Neural progenitor cell (in vitro differentiated cells): ENCODE data around the gene UGT1A7. TPM values are rescaled to one million over a fixed set of nuclear protein-coding genes. Genes with fewer than 3 reads are reported as not detected.

Experiments
- DNase-seq: peaks from one replicate; pipeline ENCODE4 v3.0.0-alpha.2; 2016; ENCODE audit warnings: low spot score
- H2AFZ ChIP-seq: fragments of 200-600 bp; sonication (generic); replicated peaks from 2 replicates; pipeline ENCODE4 v1.6.1; 2016; ENCODE audit warnings: antibody characterized with exemption
- H3F3A ChIP-seq: fragments of 200-600 bp; sonication (generic); 2 replicates; pipeline ENCODE4 v1.6.1; 2016; ENCODE audit warnings: antibody characterized with exemption, low read depth
- H3K27ac ChIP-seq: fragments of 200-600 bp; sonication (generic); 2 replicates; pipeline ENCODE4 v1.5.1; 2016; ENCODE audit warnings: mild to moderate bottlenecking
- H3K27me3 ChIP-seq: fragments of 200-600 bp; sonication (generic); 2 replicates; pipeline ENCODE4 v1.6.1; 2016; ENCODE audit warnings: mild to moderate bottlenecking, moderate library complexity
- H3K36me3 ChIP-seq: fragments of 200-600 bp; sonication (generic); 2 replicates; pipeline ENCODE4 v1.5.1; 2016
- H3K4me1 ChIP-seq: fragments of 200-600 bp; sonication (generic); 2 replicates; pipeline ENCODE4 v1.6.1; 2016; ENCODE audit warnings: mixed run types
- H3K4me2 ChIP-seq: fragments of 200-600 bp; sonication (generic); 2 replicates; pipeline ENCODE4 v1.6.1; 2016
- H3K4me3 ChIP-seq: fragments of 200-600 bp; sonication (generic); 2 replicates; pipeline ENCODE4 v1.5.1; 2016
- H3K79me2 ChIP-seq: fragments of 200-600 bp; sonication (generic); 2 replicates; pipeline ENCODE4 v1.6.1; 2016; ENCODE audit warnings: low read depth
- H3K9ac ChIP-seq: fragments of 200-600 bp; sonication (generic); 2 replicates; pipeline ENCODE4 v1.6.1; 2016
- H3K9me3 ChIP-seq: fragments of 200-600 bp; sonication (generic); 2 replicates; pipeline ENCODE4 v1.5.1; 2016; ENCODE audit warnings: low read depth
- H4K20me1 ChIP-seq: fragments of 200-600 bp; sonication (generic); 2 replicates; pipeline ENCODE4 v1.6.1; 2016; ENCODE audit warnings: low read depth
- H3K27ac Mint-ChIP-seq: 3 replicates; pipeline ENCODE4 v1.8.0; 2021; ENCODE audit warnings: mixed read lengths
- H3K27me3 Mint-ChIP-seq: 2 replicates; pipeline ENCODE4 v1.8.0; 2022; ENCODE audit warnings: low read depth, mild to moderate bottlenecking, inconsistent platforms, moderate library complexity, mixed read lengths; ENCODE audit not compliant: insufficient read depth
- H3K36me3 Mint-ChIP-seq: 3 replicates; pipeline ENCODE4 v1.8.0; 2021; ENCODE audit warnings: mixed read lengths
- H3K4me1 Mint-ChIP-seq: 3 replicates; pipeline ENCODE4 v1.8.0; 2021; ENCODE audit warnings: mixed read lengths
- H3K4me3 Mint-ChIP-seq: 3 replicates; pipeline ENCODE4 v1.8.0; 2021; ENCODE audit warnings: mild to moderate bottlenecking, moderate library complexity, mixed read lengths
- H3K9me3 Mint-ChIP-seq: 3 replicates; pipeline ENCODE4 v1.8.0; 2020; ENCODE audit warnings: mixed read lengths
- EZH2 ChIP-seq: fragments of 200-600 bp; sonication (generic); IDR thresholded peaks from 2 replicates; pipeline ENCODE4 v1.6.1; 2017; ENCODE audit warnings: antibody characterized with exemption, mild to moderate bottlenecking, moderate library complexity
- EZH2phosphoT487 ChIP-seq: fragments of 200-600 bp; sonication (generic); IDR thresholded peaks from 2 replicates; pipeline ENCODE4 v1.6.1; 2017; ENCODE audit warnings: antibody characterized with exemption
- total RNA-seq: library from RNA; depleted of rRNA; stranded (reverse); fragments of >200 nt; gene quantifications from 2 replicates; pipeline ENCODE4 v1.2.3, GENCODE V29; 2015; ENCODE audit warnings: low replicate concordance
- TF ChIP-seq, protein P1 (sequence below): fragments of 200-600 bp; sonication (generic); IDR thresholded peaks from 2 replicates; pipeline ENCODE4 v1.5.1; 2017; ENCODE audit warnings: antibody characterized with exemption, mild to moderate bottlenecking

UGT1A7 gene
- total RNA-seq, 1 donor from 2014 or later, result not detected

DNA sequence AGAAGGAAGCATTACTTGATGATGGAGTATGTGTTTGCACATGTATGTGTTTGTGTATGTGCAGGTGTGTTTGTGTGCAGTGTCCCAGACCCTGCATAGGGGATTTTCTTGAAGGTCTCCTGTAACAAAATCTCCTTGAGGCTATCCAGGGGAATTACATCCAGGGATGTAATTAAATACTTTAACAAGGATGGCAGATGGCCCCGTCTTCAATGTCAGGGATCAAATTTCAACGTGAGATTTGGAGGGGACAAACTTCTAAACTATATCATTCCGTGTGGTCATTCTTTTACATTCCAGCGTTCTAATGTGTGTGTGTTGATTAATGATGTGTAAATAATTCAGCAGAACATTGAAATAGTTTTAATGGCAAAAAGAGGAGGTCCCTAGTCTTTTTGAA, 6.7 kb upstream of the UGT1A7 start:
- H3K4me2 ChIP-seq, result no peak overlapping the region
- H3K4me3 ChIP-seq, result no peak overlapping the region
- H4K20me1 ChIP-seq, result no peaks in the 10 kb centered on the region
- Mint-ChIP-seq H3K4me3 (no peak overlapping the region), H3K9me3 (no peaks in the 10 kb centered on the region), H3K27ac (peak overlapping the region; percentile 2), H3K27me3 (peaks cover 2% of the 10 kb centered on the region), H3K4me1 (no peaks in the 10 kb centered on the region), H3K36me3 (no peaks in the 10 kb centered on the region)
- no peak overlapping the region for H3K27ac ChIP-seq
- no peaks in the 10 kb centered on the region for H3K9me3 ChIP-seq
- H3K36me3 ChIP-seq, result no peaks in the 10 kb centered on the region
- no peaks in the 10 kb centered on the region for H3F3A ChIP-seq
- H3K4me1 ChIP-seq, result no peaks in the 10 kb centered on the region
- no peaks in the 10 kb centered on the region for H3K27me3 ChIP-seq
- no peak for DNase-seq
- H3K9ac ChIP-seq, result no peak overlapping the region
- no peaks in the 10 kb centered on the region for H3K79me2 ChIP-seq
- no peak for TF ChIP-seq EZH2phosphoT487
- TF ChIP-seq EZH2, result no peak
- TF ChIP-seq, protein P1, sequence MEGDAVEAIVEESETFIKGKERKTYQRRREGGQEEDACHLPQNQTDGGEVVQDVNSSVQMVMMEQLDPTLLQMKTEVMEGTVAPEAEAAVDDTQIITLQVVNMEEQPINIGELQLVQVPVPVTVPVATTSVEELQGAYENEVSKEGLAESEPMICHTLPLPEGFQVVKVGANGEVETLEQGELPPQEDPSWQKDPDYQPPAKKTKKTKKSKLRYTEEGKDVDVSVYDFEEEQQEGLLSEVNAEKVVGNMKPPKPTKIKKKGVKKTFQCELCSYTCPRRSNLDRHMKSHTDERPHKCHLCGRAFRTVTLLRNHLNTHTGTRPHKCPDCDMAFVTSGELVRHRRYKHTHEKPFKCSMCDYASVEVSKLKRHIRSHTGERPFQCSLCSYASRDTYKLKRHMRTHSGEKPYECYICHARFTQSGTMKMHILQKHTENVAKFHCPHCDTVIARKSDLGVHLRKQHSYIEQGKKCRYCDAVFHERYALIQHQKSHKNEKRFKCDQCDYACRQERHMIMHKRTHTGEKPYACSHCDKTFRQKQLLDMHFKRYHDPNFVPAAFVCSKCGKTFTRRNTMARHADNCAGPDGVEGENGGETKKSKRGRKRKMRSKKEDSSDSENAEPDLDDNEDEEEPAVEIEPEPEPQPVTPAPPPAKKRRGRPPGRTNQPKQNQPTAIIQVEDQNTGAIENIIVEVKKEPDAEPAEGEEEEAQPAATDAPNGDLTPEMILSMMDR, result peak; percentile 21
- no peak overlapping the region for H2AFZ ChIP-seq

DNA sequence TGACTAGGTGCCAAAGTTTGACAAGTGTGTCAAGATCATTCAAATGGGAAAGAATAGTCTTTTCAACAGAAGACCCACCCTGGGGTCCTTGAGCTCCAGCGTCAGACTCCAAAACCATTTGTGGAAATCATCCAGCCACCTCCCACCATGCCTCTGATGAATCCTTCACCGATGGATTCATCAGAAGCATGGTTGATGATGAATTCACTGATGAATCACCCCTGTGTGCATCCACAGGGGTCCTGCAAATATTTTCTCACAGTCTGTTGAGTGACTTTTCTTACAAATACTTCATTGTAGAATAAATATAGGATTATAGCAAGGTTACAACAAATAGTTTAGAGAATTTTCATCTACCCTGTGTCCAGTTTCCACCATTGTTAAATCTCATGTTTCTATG, 5.7 kb upstream of the UGT1A7 start:
- H3K4me2 ChIP-seq, result no peak overlapping the region
- no peaks in the 10 kb centered on the region for H3K79me2 ChIP-seq
- Mint-ChIP-seq H3K4me1 (no peaks in the 10 kb centered on the region), H3K27ac (no peak overlapping the region), H3K27me3 (peaks cover 2% of the 10 kb centered on the region), H3K9me3 (no peaks in the 10 kb centered on the region), H3K4me3 (no peak overlapping the region), H3K36me3 (no peaks in the 10 kb centered on the region)
- H2AFZ ChIP-seq, result no peak overlapping the region
- no peaks in the 10 kb centered on the region for H4K20me1 ChIP-seq
- DNase-seq, result no peak
- no peaks in the 10 kb centered on the region for H3K36me3 ChIP-seq
- no peak overlapping the region for H3K9ac ChIP-seq
- no peaks in the 10 kb centered on the region for H3K9me3 ChIP-seq
- TF ChIP-seq, protein P1, result no peak
- TF ChIP-seq EZH2phosphoT487, result no peak
- TF ChIP-seq EZH2, result no peak
- H3K27ac ChIP-seq, result no peak overlapping the region
- no peaks in the 10 kb centered on the region for H3K4me1 ChIP-seq
- H3K4me3 ChIP-seq, result no peak overlapping the region
- no peaks in the 10 kb centered on the region for H3K27me3 ChIP-seq
- H3F3A ChIP-seq, result no peaks in the 10 kb centered on the region

DNA sequence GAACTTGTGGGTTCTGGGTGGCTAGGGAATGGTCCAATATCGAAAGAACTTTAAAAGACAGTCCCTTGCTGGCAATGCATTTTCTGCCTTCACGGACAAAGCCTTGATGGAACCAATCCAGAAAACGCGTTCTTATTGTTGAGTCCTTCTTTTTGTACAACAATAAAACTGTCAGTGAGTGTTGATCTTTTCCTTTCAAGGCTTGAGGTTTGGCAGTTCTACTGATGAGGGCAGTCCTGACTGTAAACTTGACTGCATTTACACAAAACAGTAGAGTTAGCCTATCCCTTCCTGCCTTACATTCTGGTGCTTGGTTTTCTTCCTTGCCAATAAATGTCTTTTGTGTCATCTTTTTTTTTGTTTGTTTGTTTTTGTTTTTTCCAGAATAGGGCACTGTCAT, 2.5 kb upstream of the UGT1A7 start:
- DNase-seq, result no peak
- Histone ChIP-seq H3K27ac (no peak overlapping the region), H3K4me3 (no peak overlapping the region), H3K4me2 (no peak overlapping the region), H3K9ac (no peak overlapping the region), H4K20me1 (no peaks in the 10 kb centered on the region), H3K4me1 (no peaks in the 10 kb centered on the region), H3F3A (no peaks in the 10 kb centered on the region), H3K27me3 (no peaks in the 10 kb centered on the region), H3K36me3 (no peaks in the 10 kb centered on the region), H2AFZ (no peak overlapping the region), H3K79me2 (no peaks in the 10 kb centered on the region), H3K9me3 (no peaks in the 10 kb centered on the region)
- Mint-ChIP-seq H3K27ac (no peak overlapping the region), H3K4me3 (no peak overlapping the region), H3K27me3 (no peaks in the 10 kb centered on the region), H3K36me3 (no peaks in the 10 kb centered on the region), H3K9me3 (no peaks in the 10 kb centered on the region), H3K4me1 (no peaks in the 10 kb centered on the region)
- TF ChIP-seq EZH2 (no peak), EZH2phosphoT487 (no peak)
- TF ChIP-seq, protein P1, result no peak
